Measurements from ENCODE around the gene TMEM91.
"Not testable (repeated sequence)": the region's sequence is repeated elsewhere in the genome, so short reads cannot be mapped to it uniquely, and the experiment has no call there.

The TMEM91 gene

GRCh38 chr19:41376241-41376997 lies at the start of gene TMEM91:
Gene TMEM91 (plus strand): TSS chr19:41376533. CDS start chr19:41378310, 1,777 bp downstream.
- DNase-seq, result no peak

- no peak for DNase-seq
Observed at GRCh38 chr19:41327076-41327575, 49.2 kb upstream of the TMEM91 start.

GRCh38 chr19:41327576-41328156 lies 48.7 kb upstream of the TMEM91 start:
- DNase-seq, result no peak

- no peak for DNase-seq
Observed at GRCh38 chr19:41328157-41328841, 48.0 kb upstream of the TMEM91 start.

- no peak for DNase-seq
Observed at GRCh38 chr19:41328842-41329225, 47.5 kb upstream of the TMEM91 start.

GRCh38 chr19:41330481-41330880 lies 45.9 kb upstream of the TMEM91 start:
- no peak for DNase-seq

GRCh38 chr19:41330946-41331678 lies 45.2 kb upstream of the TMEM91 start:
- no peak for DNase-seq

- no peak for DNase-seq
Observed at GRCh38 chr19:41332000-41332399, 44.3 kb upstream of the TMEM91 start.

GRCh38 chr19:41332468-41332867 lies 43.9 kb upstream of the TMEM91 start:
- no peak for DNase-seq

GRCh38 chr19:41334793-41335192 lies 41.5 kb upstream of the TMEM91 start:
- no peak for DNase-seq

GRCh38 chr19:41335467-41335866 lies 40.9 kb upstream of the TMEM91 start:
- DNase-seq, result no peak

GRCh38 chr19:41339936-41340335 lies 36.4 kb upstream of the TMEM91 start:
- no peak for DNase-seq

GRCh38 chr19:41341669-41342490 lies 34.5 kb upstream of the TMEM91 start:
- DNase-seq, result no peak

GRCh38 chr19:41344162-41344561 lies 32.2 kb upstream of the TMEM91 start:
- DNase-seq, result no peak

GRCh38 chr19:41346916-41347315 lies 29.4 kb upstream of the TMEM91 start:
- DNase-seq, result not testable (repeated sequence)

GRCh38 chr19:41350735-41351338 lies 25.5 kb upstream of the TMEM91 start:
- DNase-seq, result no peak

- DNase-seq, result no peak
Observed at GRCh38 chr19:41351339-41352245, 24.7 kb upstream of the TMEM91 start.

- DNase-seq, result no peak
Observed at GRCh38 chr19:41352279-41352608, 24.1 kb upstream of the TMEM91 start.

- DNase-seq, result no peak
Observed at GRCh38 chr19:41352609-41353465, 23.5 kb upstream of the TMEM91 start.

Measured in NCI-H187 (cell line).